ENCODE results near the gene ZCCHC12.

Gene ZCCHC12

DNA sequence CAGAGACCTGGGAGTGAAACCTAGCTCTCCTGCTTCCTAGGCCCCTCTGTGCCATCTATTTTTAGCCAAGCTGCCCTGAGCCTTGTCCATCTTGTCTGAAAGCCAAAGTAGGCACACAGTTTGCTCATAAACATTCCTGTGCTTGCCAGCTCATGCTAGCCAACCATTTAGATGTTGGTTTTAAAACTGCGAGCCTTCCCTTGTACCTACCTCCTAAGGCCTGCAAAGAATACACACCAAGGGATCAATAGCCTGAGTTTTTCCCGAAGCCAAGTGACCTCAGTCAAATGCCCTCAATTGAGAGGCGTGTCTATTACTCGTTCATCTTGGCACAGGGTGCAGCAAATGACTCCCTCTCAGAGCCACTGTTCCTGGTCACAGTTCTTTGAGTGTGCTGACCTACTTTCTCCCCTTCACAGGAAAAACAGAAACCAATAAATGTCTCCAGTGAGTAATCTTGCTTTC is 48.5 kb downstream of the ZCCHC12 start:
- DNase-seq = no peak
